GM18519 (cell line): ENCODE data around the gene PEF1.

ENCODE experiments used
- ATAC-seq: cut with Tn5 transposase; IDR thresholded peaks from one replicate; pipeline ENCODE4 v1.9.1; 2021; ENCODE audit warnings: mild to moderate bottlenecking, moderate library complexity; ENCODE audit not compliant: unreplicated experiment, low FRiP score

Gene PEF1

DNA sequence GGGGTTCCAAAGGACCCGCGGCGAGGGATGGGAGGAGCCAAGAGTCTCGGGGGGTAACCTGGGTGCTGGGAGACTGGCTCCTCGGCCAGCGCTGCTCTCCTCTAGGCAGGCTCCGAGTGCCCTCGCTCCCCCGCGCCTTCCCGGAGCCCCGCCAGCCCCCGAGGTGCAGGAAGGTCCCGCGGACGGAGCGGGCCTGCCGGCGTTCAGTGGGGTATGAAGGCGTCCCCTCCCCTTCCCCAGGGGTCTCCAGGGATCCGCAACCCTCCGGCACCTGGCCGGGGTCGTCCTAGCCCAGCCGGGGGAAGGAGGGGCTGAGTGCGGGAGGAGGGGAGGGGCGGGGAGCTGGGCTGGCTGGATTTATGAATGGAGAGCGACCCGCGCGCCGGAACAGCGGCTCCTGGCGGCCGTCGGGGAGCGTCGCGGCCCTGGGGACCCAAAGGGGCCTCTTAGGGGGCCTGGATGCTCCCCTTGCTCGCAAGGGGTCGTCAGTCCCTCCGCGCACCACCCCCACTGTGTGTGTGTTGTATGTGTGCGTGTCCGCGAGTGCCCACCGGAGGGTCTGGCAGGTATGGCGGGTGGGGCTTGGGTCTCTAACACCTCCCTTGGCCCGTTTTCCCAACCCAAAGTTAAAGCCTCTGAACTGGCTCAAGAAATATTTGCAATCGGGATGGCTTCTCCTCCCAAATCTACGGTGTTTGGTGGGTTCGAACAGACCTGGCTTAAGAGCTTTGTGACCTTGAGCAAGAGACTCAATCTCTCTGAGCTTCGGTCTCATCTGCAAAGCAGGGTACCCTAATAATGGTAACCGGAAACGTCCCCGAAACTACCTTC is 26.5 kb downstream of the PEF1 start:
- ATAC-seq: no peak

DNA sequence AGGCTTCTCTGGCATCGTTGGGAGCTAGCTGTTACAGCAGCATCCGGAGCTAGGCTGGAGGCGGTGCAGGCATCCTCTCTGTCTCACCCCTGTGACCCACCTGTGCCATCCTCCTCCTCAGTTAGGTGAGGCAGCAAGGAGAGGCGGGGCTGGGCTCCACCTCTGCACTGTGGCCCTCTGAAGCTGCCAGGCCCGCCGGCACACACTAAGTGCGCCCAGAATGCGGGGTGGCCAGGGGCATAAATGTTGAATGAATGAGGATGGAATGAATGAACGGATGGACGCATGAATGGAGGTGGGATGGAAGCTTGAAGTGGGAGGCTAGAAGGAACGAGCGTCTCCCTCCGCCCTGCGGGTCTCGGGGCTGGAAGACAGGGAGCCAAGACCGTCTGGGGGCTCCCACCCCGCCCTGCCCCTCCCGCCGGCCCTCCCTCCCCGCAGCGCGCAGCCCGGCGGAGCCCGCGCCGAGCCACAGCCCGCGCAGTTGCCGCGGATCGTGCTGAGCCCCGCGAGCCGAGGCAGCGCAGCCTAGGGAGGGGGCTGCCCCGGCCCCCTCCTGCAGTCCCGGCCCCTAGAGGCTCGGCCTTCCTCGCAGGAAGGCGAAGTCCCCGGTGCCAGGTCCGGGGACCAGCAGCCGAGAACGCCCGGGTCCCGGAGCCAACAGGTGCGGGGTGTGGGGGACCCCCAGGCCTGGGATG is 27.3 kb downstream of the PEF1 start, which contains the start of gene HCRTR1:
TSS of gene HCRTR1 (plus strand) at position 472 of the 698 bp plus-strand sequence. CDS start 1,504 bp downstream, outside the sequence.
- no peak for ATAC-seq

GRCh38 chr1:31615939-31616338 is 28.7 kb downstream of the PEF1 start:
- ATAC-seq: no peak

DNA sequence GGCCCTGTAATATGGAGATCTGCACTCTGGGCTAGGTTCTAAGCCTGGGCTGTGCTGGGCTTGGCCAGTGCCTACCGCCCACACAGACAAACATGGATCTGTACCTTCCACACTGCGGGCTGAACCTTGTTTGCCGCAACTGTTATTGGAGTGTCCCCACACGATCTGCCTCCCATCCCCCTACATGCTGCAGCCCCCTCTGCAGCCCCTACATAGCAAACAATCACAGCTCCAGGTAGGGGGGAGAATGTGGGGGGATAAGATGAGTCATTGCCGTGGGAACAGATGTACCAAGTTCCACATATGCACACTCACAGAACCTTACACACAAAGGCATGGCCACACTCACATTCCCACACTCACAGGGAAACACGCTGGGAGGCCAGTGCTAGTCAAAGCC is 29.3 kb downstream of the PEF1 start:
- no peak for ATAC-seq

GRCh38 chr1:31614414-31615005 is 30.2 kb downstream of the PEF1 start:
- no peak for ATAC-seq

- no peak for ATAC-seq
Observed at GRCh38 chr1:31609514-31610118, 35.1 kb downstream of the PEF1 start.

GRCh38 chr1:31607360-31607759 is 37.3 kb downstream of the PEF1 start:
- ATAC-seq: no peak

DNA sequence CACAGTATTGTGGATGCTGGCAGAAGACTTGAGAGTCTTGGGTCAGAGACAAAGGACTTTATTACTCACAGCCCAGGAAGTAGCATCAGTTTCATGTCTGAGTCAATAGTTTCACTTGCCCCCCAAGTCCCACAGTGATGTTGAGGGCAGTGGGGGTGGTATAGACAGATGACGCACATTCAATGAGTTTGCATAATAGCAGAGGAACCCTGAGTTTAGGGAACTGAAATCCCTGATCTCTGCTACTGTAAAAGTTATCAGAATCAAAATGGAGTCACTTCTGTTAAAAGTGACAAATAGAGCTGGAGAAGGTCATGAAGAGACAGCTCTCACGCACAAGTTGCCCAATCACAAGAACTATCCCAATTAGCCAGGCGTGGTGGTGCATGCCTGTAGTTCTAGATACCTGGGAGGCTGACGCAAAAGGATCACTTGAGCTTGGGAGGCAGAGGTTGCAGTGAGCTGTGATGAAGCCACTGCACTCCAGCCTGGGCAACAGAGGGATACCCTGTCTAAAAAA is 38.7 kb downstream of the PEF1 start:
- peak; percentile 65 for ATAC-seq

DNA sequence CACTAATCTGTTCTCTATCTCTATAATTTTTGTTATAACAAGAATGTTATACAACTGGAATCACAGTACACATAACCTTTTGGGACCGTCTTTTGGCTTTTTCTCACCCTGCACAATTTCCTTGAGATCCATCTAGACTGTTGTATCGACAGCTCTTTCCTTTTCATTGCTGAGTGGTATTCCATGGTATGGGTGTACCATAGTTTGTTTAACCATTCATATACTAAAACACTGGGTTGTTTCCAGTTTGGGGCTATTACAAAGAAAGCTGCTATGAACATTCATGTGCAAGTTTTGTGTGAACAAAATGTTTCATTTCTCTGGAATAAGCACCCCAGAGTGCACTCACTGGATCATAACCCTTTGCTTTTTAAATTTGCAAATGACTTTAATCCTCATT is 42.6 kb downstream of the PEF1 start:
- ATAC-seq: no peak

DNA sequence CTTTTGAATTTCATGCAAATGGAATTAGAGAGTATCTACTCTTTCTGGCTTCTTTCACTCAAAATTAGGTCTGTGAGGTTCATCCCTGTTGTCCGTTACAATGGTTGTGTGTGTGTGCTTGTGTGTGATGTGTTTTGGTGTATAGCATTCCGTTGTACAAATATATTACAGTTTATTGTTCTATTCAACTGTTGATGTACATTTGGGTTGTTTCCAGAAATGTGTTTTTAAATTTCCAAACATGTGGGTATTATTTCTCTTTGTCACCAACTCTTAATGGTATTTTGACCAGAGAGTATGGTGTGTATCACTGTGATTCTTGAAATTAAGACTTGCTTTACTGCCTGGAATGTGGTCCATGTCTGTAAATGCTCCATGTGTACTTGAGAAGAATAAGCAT is 44.0 kb downstream of the PEF1 start:
- ATAC-seq: no peak

DNA sequence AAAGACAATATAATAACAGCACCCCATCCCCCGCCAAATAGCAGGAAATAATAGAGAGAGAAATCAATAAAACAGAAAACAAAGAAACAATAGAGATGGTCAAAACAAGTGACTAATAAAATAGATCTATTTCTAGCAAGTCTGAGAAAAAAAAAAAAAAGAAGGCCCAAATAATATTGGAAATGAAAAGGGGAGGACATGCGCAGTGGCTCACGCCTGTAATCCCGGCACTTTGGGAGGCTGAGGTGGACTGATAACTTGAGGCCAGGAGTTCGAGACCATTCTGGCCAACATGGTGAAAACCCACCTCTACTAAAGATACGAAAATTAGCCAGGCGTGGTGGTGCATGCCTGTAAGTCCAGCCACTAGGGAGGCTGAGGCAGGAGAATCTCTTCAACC is 45.7 kb downstream of the PEF1 start:
- ATAC-seq: no peak

GRCh38 chr1:31596737-31597097 is 48.0 kb downstream of the PEF1 start:
- ATAC-seq: no peak

- no peak for ATAC-seq
Observed at GRCh38 chr1:31595836-31596736, 48.6 kb downstream of the PEF1 start.

DNA sequence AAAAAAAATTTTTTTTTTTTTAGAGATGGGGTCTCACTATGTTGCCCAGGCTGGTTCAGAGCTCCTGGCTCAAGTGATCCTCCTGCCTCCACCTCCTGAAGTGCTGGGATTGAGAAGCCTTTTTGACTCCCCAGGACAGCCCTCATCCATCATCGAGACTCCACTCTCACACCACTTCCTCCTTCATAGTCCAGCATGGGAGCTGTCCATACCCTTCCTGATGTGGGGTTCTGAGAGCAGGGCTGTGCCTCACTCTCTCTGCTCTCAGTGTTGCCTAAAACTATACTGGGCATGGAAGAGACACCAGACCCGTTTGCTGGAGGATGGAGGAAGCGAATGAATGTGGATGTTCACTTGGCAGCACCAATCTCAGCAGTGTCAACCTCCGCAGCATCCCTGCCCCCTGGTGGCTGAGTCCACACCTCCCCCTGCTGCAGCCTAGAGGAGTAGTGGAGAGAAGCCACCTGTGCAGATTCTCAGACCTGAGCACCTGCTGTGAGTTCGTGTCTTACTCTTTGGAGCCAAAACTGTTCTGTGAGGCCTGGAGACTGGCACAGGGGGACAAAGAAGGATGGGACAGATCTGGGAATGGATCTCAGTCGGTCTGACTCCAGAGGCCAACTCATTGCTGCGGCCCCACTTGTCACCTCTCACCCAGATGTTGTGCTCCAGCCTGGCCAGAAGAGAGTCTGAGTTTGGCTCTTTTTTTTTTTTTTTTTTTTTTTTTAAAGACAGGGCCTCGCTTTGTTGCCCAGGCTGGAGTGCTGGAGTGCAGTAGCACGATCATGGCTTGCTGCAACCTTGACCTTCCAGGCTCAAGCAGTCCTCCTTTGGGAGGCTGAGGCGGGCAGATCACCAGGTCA is 50.7 kb downstream of the PEF1 start:
- ATAC-seq: no peak

GRCh38 chr1:31593136-31593665 is 51.5 kb downstream of the PEF1 start:
- ATAC-seq: no peak

DNA sequence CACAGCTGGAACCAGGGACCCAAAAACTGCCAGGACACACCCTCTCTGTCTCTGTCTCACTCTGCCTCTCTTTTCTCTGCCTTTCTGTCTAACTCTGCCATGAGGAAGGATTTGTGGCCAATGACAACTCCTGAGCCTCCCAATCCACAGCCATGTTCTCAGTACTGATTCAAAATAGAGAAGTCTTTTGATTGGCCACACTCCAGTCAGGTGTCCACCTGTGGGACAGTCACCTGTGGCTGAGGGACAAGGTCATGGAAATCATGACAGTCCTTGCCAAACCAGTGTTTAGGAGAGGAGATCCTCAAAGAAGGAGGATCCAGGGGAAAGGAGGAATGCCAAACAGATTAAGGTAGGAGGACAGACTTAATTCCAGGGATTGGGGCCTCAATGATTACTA is 52.5 kb downstream of the PEF1 start:
- no peak for ATAC-seq

DNA sequence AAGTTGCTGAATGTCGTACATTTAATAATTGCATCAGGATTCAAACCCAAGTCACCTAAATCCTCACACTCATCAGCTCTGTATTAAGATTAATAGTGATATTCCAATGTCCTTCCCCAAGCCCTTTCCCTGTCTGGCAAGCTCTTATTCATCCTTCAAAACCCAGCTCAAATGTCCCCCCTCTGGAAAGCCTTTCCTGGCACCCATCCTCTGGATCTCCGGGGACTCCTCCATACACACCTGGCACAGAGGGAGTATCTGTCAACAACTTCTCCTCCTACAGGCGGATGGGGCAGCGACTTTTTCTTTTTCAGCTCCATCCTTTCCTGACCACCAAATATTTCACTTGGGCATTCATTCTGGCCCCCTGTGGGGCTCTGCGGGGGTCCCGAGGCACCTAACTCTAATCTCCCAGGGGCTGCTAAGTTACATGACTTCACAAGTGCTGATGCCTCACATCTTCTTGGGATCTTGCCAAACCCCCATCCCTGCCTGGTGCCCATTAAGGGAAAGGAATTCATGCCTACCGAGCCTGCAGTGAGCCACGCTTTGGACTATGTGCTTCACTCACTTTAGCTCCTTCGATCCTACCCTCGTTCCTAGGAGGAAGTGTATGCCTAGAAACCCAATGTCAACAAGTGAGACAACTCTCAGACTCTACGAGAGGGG is 53.1 kb downstream of the PEF1 start:
- no peak for ATAC-seq
